A549 (cell line): ENCODE measurements around the gene ULK4.

ENCODE experiments used
- CBX8 ChIP-seq: fragments of 200-600 bp; sonication (generic); IDR thresholded peaks from 2 replicates; pipeline ENCODE4 v1.6.1; 2016
- CTCF ChIP-seq: fragments of >200 bp; sonication (Bioruptor Twin); formaldehyde crosslinking; IDR thresholded peaks from 3 replicates; pipeline ENCODE4 v1.5.1; 2016
- ESRRA ChIP-seq: fragments of 150-350 bp; IDR thresholded peaks from 2 replicates; pipeline ENCODE4 v1.6.1; 2014; ENCODE audit warnings: mild to moderate bottlenecking, low read length, borderline replicate concordance
- JUNB ChIP-seq: fragments of >200 bp; sonication (Bioruptor Twin); formaldehyde crosslinking; IDR thresholded peaks from 2 replicates; pipeline ENCODE4 v1.6.1; 2016
- MAZ ChIP-seq: fragments of 150-350 bp; IDR thresholded peaks from 2 replicates; pipeline ENCODE4 v1.6.1; 2014; ENCODE audit warnings: antibody characterized with exemption, low read depth, low read length, borderline replicate concordance
- NFE2L2 ChIP-seq: fragments of 150-350 bp; conservative IDR thresholded peaks from 2 replicates; pipeline ENCODE4 v1.6.1; 2014; ENCODE audit warnings: low read length
- NPAS2 ChIP-seq: fragments of 250-450 bp; sonication (Bioruptor Pico); IDR thresholded peaks from 2 replicates; pipeline ENCODE4 v1.8.0; 2022; ENCODE audit warnings: mild to moderate bottlenecking, moderate library complexity, borderline replicate concordance
- POLR2A ChIP-seq: IDR thresholded peaks from 2 replicates; pipeline ENCODE4 v1.6.1; 2012; ENCODE audit warnings: mild to moderate bottlenecking, low read length
- RCOR1 ChIP-seq: fragments of 150-350 bp; IDR thresholded peaks from 2 replicates; pipeline ENCODE4 v1.6.1; 2014; ENCODE audit warnings: antibody characterized with exemption, low read length, low read depth
- REST ChIP-seq: fragments of 200-600 bp; sonication (generic); IDR thresholded peaks from 2 replicates; pipeline ENCODE4 v1.6.1; 2016; ENCODE audit warnings: antibody characterized with exemption, mild to moderate bottlenecking, moderate library complexity
- USF2 ChIP-seq: fragments of 450-650 bp; IDR thresholded peaks from 2 replicates; pipeline ENCODE4 v1.6.1; 2014; ENCODE audit warnings: antibody characterized with exemption

GRCh38 chr3:41854956-41855355, 106.9 kb downstream of the ULK4 start:
- TF ChIP-seq CBX8 (no peak), REST (no peak), JUNB (no peak), RCOR1 (no peak), CTCF (no peak), ESRRA (no peak), POLR2A (no peak), MAZ (no peak), NFE2L2 (no peak), NPAS2 (CRISPR knock-in tag) (no peak), USF2 (no peak)
